Effector memory CD4-positive, alpha-beta T cell (primary cell): Measurements from ENCODE around the gene MAP3K4.
A peak's percentile ranks its signal among the peaks of the same experiment; 100 is the strongest.
"Not testable (repeated sequence)": the region's sequence is repeated elsewhere in the genome, so short reads cannot be mapped to it uniquely, and the experiment has no call there.

ENCODE experiments used
- DNase-seq, 3 donors: peaks; one replicate each; pipeline ENCODE4 v3.0.0-alpha.2; 2020
- H3K27ac ChIP-seq: 2 replicates; pipeline ENCODE4 v1.7.0; 2013; ENCODE audit warnings: mild to moderate bottlenecking, low read length, moderate library complexity; ENCODE audit not compliant: insufficient read depth, poor library complexity, severe bottlenecking
- H3K27me3 ChIP-seq: replicated peaks from 2 replicates; pipeline ENCODE4 v1.7.0; 2013; ENCODE audit warnings: mild to moderate bottlenecking, low read length; ENCODE audit not compliant: insufficient read depth, control insufficient read depth, poor library complexity, severe bottlenecking
- H3K36me3 ChIP-seq: 2 replicates; pipeline ENCODE4 v1.7.0; 2013; ENCODE audit warnings: mild to moderate bottlenecking, low read length, moderate library complexity; ENCODE audit not compliant: control insufficient read depth, insufficient read depth
- H3K4me1 ChIP-seq: 2 replicates; pipeline ENCODE4 v1.7.0; 2013; ENCODE audit warnings: low read length, mild to moderate bottlenecking; ENCODE audit not compliant: control insufficient read depth, insufficient read depth, poor library complexity, severe bottlenecking
- H3K4me3 ChIP-seq: 2 replicates; pipeline ENCODE4 v1.7.0; 2013; ENCODE audit warnings: low read length, low read depth, mild to moderate bottlenecking; ENCODE audit not compliant: insufficient read depth, poor library complexity, severe bottlenecking
- H3K9me3 ChIP-seq: 2 replicates; pipeline ENCODE4 v1.7.0; 2013; ENCODE audit warnings: mild to moderate bottlenecking, low read length, moderate library complexity; ENCODE audit not compliant: control insufficient read depth

The MAP3K4 gene

DNA sequence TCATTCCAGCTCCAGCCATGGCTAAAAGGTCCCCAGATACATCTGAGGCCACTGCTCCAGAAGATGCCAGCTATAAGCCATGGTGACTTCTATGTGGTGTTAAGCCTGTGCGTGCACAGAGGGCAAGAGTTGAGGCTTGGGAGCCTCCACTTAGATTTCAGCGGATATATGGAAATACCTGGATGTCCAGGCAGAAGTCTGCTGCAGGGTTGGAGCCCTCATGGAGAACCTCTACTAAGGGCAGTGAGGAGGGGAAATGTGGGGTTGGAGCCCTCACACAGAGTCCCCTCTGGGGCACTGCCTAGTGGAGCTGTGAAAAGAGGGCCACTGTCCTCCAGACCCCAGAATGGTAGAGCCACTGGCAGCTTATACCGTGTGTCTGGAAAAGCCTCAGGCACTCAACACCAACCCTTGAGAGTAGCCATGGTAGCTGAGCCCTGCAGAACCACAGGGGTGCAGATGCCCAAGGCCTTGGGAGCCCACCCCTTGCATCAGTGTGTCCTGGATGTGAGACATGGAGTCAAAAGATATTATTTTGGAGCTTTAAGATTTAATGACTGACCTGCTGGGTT, 8.1 kb upstream of the MAP3K4 start:
- H3K4me1 ChIP-seq, H3K27ac ChIP-seq, H3K27me3 ChIP-seq, H3K4me3 ChIP-seq, H3K36me3 ChIP-seq, DNase-seq, H3K9me3 ChIP-seq: not testable (repeated sequence)

DNA sequence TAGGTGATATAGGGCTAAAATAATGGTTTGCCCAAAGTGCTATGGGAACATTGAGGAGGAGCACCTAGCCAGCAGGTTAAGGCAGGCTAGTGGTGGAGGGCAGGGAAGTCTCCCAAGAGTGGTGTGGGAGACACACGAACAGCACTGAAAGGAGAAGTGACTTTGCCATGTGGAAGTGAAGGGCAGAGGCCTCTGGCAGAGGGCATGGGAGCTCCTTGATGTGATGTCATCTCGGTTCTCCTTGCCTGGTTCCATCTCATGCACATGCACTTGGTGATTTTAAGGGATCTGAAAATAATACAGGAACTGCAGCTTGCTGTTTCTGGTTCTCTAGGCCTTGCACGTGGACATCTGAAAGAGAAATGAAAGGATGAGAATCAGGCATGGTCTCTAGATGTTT, 4.7 kb upstream of the MAP3K4 start:
- H3K27me3 ChIP-seq = no peaks in the 10 kb centered on the region
- H3K4me3 ChIP-seq = no peak overlapping the region
- DNase-seq = no peak
- no peak overlapping the region for H3K27ac ChIP-seq
- peaks cover 6% of the 10 kb centered on the region for H3K9me3 ChIP-seq
- peaks cover 3% of the 10 kb centered on the region for H3K4me1 ChIP-seq
- no peaks in the 10 kb centered on the region for H3K36me3 ChIP-seq

DNA sequence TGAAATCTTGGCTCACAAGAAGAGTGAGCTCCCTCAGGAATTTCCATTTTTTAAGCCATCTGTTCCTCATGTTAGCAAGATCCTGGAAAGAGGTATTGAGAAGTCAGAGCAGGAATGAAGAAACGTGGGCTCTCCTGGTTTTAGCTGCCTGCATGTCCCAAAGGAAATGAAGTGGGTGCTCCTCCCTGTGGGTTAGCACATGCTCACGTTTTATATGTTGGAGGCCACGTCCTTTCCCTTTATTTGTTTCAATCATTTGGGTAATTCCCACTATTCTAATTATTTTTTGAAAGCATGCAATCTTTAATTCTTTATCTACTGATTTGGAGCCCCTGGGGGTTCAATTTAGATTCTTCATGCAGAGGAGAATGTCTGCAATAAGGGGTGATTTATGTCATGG, 4.3 kb upstream of the MAP3K4 start:
- Histone ChIP-seq H3K36me3 (peaks cover 4% of the 10 kb centered on the region), H3K4me1 (peaks cover 3% of the 10 kb centered on the region), H3K9me3 (peaks cover 6% of the 10 kb centered on the region), H3K27ac (no peak overlapping the region), H3K27me3 (no peaks in the 10 kb centered on the region), H3K4me3 (no peak overlapping the region)
- DNase-seq = no peak

DNA sequence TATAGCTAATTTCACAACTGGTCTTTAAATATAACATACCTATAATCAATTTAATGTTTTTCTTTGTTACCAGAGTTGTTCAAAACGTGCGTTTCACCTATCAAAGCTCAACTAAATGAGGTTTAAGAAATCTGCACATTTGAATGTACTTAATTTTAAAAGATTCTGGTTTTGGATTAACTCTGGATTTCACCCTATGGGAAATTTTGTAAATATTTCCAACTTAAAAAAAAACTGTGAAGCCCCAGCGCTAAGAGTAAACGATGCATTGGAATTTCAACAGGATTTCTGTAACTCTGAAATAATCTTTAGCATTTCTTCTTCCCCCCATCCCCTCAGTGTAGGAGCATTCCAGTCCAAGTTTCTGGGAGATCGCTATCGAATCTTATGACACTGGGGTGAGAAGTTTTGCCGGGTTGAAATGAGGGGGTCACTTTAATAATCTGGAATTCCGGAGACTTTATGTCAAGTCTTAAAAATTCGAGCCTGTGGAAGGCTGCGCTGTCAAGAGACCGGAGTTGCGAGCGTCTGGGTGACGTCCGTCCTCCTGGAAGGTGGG, 643 bp upstream of the MAP3K4 start:
- DNase-seq = no peak
- Histone ChIP-seq H3K36me3 (peaks cover 4% of the 10 kb centered on the region), H3K9me3 (no peaks in the 10 kb centered on the region), H3K4me3 (peak overlapping the region; percentile 92), H3K27me3 (no peaks in the 10 kb centered on the region), H3K27ac (peak overlapping the region; percentile 90), H3K4me1 (peaks cover 7% of the 10 kb centered on the region)

DNA sequence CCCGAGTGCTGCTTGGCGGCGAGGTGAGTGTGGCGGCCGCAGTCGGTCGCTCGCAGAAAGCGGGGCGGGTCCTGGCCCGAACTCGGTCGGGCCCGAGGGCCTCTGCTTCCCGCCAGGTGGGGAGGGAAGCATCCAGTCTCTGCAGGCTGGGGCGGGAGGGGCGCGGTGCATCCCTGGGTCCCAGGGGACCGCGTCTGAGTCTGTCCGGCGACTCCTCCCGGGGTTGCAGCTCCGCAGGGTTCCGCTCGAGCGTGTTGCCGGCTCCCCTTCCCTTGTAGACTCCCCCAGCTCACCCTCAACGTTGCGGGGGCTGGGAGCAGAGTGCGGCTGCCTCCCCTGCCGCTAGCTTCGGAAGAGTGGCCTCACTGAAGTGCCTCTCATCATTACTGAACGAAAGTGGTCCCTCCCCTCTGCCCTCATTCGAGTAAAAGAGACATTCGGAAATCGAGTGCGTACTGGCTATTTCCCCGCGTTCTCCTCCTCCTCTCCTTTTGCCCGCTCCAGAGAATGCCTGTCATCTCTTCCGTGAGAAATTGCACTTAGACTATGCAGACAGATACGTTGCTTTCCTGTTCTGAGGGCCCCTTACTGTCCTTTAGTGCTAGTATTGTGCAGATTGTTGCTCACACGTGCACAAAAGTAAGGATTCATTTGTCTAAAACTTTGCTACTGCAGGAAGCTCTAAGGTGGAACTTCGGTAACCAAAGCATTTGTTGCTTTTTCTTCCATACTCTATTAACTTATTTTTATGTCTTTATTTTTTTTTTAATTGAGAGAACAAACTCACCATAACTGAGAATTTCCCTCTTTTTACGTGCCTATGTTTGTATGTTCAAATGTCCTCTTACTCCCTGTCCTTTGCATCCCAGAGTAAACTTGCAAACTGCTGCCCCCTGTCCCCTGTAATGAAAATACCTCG, 751 bp downstream of the MAP3K4 start:
- H3K9me3 ChIP-seq = no peaks in the 10 kb centered on the region
- H3K36me3 ChIP-seq = peaks cover 4% of the 10 kb centered on the region
- peak overlapping the region; percentile 92 for H3K4me3 ChIP-seq
- H3K27ac ChIP-seq = peak overlapping the region; percentile 90
- DNase-seq = peak; percentile 22 to 34 (median 32)
- no peaks in the 10 kb centered on the region for H3K27me3 ChIP-seq
- H3K4me1 ChIP-seq = peaks cover 7% of the 10 kb centered on the region

DNA sequence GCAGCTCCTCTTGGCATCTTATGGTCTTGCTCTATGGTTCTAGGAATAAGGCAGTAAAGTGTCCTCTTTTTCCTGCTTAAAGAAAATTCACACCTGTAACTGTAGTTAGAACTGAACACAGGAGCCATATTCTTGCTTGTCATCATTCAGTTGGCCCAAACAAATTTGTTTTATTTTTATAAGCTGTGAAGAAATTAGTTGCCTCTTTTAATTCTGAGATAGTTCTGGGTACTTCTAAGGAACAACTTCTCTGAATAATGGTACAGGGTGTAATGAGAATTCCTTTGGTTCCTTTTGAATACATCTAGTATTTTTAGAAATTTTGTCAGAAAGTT, 1.4 kb downstream of the MAP3K4 start:
- Histone ChIP-seq H3K27ac (peak overlapping the region; percentile 90), H3K27me3 (no peaks in the 10 kb centered on the region), H3K4me3 (peak overlapping the region; percentile 92), H3K4me1 (peaks cover 7% of the 10 kb centered on the region), H3K9me3 (no peaks in the 10 kb centered on the region), H3K36me3 (peaks cover 4% of the 10 kb centered on the region)
- no peak for DNase-seq

DNA sequence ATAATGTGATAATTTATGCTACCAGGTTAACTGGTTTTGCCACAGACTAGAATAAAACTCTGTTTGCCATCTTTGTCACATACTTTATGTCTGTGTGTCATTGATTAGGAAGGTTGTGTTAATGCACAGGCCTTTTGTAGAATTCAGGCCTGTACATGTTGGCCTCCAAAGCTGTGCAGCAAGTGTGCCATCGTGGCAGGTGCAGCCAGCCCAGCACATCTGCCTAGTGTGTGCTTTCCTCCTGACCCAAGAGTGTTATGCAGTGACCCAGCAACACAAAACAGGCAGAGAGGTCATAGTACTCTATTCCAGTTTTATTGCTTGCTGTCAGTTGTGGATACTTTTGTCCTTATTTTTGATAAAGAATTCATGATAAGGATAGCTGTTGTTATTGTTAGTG, 3.7 kb downstream of the MAP3K4 start:
- Histone ChIP-seq H3K4me1 (peaks cover 7% of the 10 kb centered on the region), H3K4me3 (no peak overlapping the region), H3K9me3 (no peaks in the 10 kb centered on the region), H3K27ac (no peak overlapping the region), H3K27me3 (no peaks in the 10 kb centered on the region), H3K36me3 (peaks cover 4% of the 10 kb centered on the region)
- DNase-seq = no peak

DNA sequence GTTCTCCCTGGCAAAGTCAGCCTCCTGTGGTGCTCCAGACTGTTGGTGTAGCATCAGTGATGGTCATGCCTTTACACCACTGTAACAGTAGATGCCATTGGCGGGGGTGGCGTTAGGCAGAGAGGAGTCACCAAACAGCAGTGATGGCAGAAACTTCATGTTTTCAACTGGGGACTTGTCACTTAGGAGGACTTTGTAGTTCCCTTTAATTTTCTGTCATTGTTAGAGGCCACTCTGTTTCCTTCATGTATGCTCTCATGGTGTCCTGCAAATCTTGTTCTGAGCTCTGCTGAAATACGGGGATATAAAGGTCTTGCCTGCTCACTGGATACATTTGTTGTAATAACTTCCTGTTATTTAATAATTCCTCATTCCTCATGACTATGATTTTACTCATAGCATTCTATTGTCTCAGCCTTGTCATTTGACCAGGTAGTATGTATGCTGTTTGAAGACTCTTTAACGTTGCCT, 4.6 kb downstream of the MAP3K4 start:
- no peak for DNase-seq

DNA sequence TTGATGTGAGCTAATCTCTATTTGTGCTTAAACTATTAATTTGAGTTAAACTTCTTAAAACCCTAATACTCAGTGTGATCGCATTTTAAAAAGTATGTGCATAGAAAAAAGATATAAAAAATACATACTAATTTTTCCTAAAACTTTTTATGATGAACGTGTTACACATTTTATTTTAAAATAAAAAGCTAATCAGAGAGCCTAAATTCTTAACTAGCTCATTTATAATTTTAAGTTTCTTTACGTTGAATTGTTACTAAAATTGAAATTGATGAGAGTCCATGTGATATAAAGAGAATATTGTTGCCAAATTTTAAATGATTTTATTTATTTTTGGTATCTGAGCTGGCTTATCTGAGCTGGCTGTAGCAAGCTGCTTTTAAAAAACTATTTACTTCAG, 6.6 kb downstream of the MAP3K4 start:
- no peaks in the 10 kb centered on the region for H3K4me1 ChIP-seq
- H3K9me3 ChIP-seq = no peaks in the 10 kb centered on the region
- no peak overlapping the region for H3K4me3 ChIP-seq
- H3K36me3 ChIP-seq = no peaks in the 10 kb centered on the region
- H3K27me3 ChIP-seq = no peaks in the 10 kb centered on the region
- no peak overlapping the region for H3K27ac ChIP-seq
- no peak for DNase-seq

More for the DNA sequence above, 4.6 kb downstream of the MAP3K4 start:
- H3K27ac ChIP-seq = no peak overlapping the region
- H3K4me3 ChIP-seq = no peak overlapping the region
- no peaks in the 10 kb centered on the region for H3K9me3 ChIP-seq
- peaks cover 4% of the 10 kb centered on the region for H3K36me3 ChIP-seq
- H3K27me3 ChIP-seq = no peaks in the 10 kb centered on the region
- H3K4me1 ChIP-seq = peaks cover 4% of the 10 kb centered on the region

DNA sequence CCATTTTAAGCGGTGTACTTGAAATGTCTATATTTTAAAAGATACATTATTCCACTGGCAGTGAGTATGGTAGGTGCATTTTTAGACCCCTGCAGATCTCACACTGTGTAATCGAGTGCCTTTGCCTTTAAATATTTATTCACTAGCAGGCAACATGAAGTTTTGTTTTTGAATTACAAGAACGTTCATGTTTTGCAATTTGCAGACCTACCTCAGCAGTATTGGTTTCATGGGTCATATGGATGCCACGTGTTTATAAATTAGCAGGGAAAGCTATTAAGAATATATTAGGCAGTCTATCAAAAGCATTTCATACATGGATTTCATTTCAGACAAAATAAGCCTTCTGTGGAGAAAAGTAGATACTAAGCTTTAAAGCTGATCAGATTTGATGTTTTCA, 7.2 kb downstream of the MAP3K4 start:
- no peaks in the 10 kb centered on the region for H3K9me3 ChIP-seq
- H3K36me3 ChIP-seq = no peaks in the 10 kb centered on the region
- H3K27ac ChIP-seq = no peak overlapping the region
- H3K4me3 ChIP-seq = no peak overlapping the region
- H3K27me3 ChIP-seq = no peaks in the 10 kb centered on the region
- no peak for DNase-seq
- no peaks in the 10 kb centered on the region for H3K4me1 ChIP-seq
